SHP77 treated with DMSO at 0.1 percent for 48 hours (cell line): ENCODE results near the gene LRRC56.

Source experiments
- DNase-seq: peaks from one replicate; lab custom pipeline; 2025; lab: John Stamatoyannopoulos, UW

The LRRC56 gene

DNA sequence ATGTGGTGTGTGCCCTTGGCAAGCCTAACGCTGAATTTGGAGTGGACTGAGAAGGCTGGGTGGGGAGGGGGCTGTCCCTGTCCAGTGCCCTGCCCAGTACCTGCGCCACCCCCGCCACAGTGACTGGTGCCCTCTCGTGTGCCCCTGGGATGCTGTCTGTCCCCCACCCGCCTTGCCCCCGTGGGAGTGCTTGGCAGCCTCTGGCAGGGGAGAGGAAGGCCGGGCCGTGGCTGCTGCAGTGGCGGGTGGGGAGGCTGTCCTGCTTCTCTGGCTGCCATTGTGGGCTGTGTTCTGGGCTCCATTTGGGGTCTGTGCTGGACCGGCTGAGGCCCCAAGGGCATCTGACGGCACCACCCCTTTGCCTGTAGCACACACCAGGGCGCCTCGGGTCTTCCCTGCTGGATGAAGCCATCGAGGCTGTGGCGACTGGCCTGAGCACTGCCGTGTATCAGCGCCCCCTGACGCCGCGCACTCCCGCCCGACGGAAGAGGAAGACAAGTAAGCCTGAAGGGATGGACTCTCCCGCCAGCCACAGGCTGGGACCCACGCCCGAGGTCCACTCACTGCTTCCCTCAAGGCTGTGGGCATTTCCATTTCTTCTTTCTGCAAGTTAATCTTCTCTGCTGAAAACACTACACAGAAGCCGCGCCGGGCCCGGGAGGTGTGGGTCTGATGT lies 60.8 kb downstream of the LRRC56 start:
- DNase-seq, result no peak

DNA sequence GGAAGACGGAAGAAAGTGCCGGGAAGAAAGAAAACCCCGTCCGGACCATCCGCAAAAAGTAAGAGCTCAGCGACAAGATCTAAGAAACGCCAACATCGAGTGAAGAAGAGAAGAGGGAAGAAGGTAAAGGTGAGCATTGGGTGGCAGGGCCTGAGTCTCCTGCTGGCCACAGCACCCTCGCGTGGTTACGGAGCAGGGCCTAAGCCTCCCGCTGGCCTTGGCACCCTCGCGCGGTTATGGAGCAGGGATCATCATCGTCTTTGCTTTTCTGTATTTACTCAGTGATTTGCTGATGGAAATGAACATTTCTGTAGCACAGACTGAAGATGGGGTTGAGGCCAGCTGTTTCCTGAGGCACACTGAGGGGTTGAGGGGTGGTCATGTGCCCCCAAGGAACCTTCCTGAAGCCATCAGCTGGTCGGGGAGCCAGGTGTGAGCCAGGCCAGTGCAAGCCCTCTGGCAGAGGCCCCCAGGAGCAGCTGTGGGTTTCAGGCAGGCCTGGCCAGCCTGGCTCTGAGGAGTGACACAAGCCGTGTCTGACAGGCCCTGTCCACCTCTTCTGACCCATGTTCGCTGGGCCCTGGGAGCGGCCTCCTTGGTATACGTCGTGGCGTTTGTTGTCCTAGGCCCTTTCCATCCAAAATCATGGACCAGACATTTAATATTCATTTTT lies 64.4 kb downstream of the LRRC56 start:
- no peak for DNase-seq

- DNase-seq, result no peak
Measured at GRCh38 chr11:603154-603553, 65.8 kb downstream of the LRRC56 start.
